Stimulated activated CD4-positive, alpha-beta T cell treated with anti-CD3 and anti-CD28 coated beads, Interleukin-4, amount 100 ng/mL, for 1 hour (primary cell): ENCODE data around the gene CRYBA1.
"Not testable (repeated sequence)": the region's sequence is repeated elsewhere in the genome, so short reads cannot be mapped to it uniquely, and the experiment has no call there.

Experiments
- DNase-seq: peaks from one replicate; pipeline ENCODE4 v3.0.0-alpha.2; 2020

CRYBA1 gene

GRCh38 chr17:29238133-29238850 is 8.4 kb upstream of the CRYBA1 start:
- DNase-seq: no peak

GRCh38 chr17:29240477-29240876 is 6.2 kb upstream of the CRYBA1 start:
- DNase-seq: no peak

- no peak for DNase-seq
Observed at GRCh38 chr17:29240968-29241963, 5.4 kb upstream of the CRYBA1 start.

GRCh38 chr17:29242051-29242450 is 4.6 kb upstream of the CRYBA1 start:
- DNase-seq: no peak

- no peak for DNase-seq
Observed at GRCh38 chr17:29242790-29243189, 3.9 kb upstream of the CRYBA1 start.

GRCh38 chr17:29243792-29244191 is 2.9 kb upstream of the CRYBA1 start:
- no peak for DNase-seq

GRCh38 chr17:29245401-29245800 is 1.3 kb upstream of the CRYBA1 start:
- DNase-seq: no peak

GRCh38 chr17:29247219-29247618 is 560 bp downstream of the CRYBA1 start:
- no peak for DNase-seq

GRCh38 chr17:29248845-29249244 is 2.2 kb downstream of the CRYBA1 start:
- no peak for DNase-seq

GRCh38 chr17:29250666-29251065 is 4.0 kb downstream of the CRYBA1 start:
- DNase-seq: no peak

- no peak for DNase-seq
Observed at GRCh38 chr17:29251184-29251583, 4.5 kb downstream of the CRYBA1 start.

GRCh38 chr17:29252101-29252791 is 5.6 kb downstream of the CRYBA1 start:
- DNase-seq: no peak

GRCh38 chr17:29253037-29253436 is 6.4 kb downstream of the CRYBA1 start:
- no peak for DNase-seq

- no peak for DNase-seq
Observed at GRCh38 chr17:29255926-29256522, 9.4 kb downstream of the CRYBA1 start.

- DNase-seq: no peak
Observed at GRCh38 chr17:29256735-29257466, 10.2 kb downstream of the CRYBA1 start.

GRCh38 chr17:29257756-29258155 is 11.1 kb downstream of the CRYBA1 start:
- no peak for DNase-seq

- DNase-seq: no peak
Observed at GRCh38 chr17:29263916-29264315, 17.3 kb downstream of the CRYBA1 start.

- DNase-seq: not testable (repeated sequence)
Observed at GRCh38 chr17:29271980-29272379, 25.3 kb downstream of the CRYBA1 start.

- no peak for DNase-seq
Observed at GRCh38 chr17:29273924-29274323, 27.3 kb downstream of the CRYBA1 start.

- DNase-seq: no peak
Observed at GRCh38 chr17:29278692-29279091, 32.0 kb downstream of the CRYBA1 start.

- DNase-seq: no peak
Observed at GRCh38 chr17:29279397-29280070, 32.9 kb downstream of the CRYBA1 start.

- DNase-seq: no peak
Observed at GRCh38 chr17:29283496-29283895, 36.8 kb downstream of the CRYBA1 start.
